Measurements from ENCODE around the gene PPIL3. TPM values are rescaled to one million over a fixed set of nuclear protein-coding genes. Genes with fewer than 3 reads are reported as not detected.
"Not testable (repeated sequence)": the region's sequence is repeated elsewhere in the genome, so short reads cannot be mapped to it uniquely, and the experiment has no call there.

PPIL3 gene
- total RNA-seq, 1 donor from 2014 or later = 44.9 TPM

GRCh38 chr2:200913654-200914053, 24.8 kb upstream of the PPIL3 start:
- Mint-ChIP-seq H3K4me1 (ENCODE audit: low read depth, unreplicated experiment) (no peaks in the 10 kb centered on the region), H3K9me3 (ENCODE audit: unreplicated experiment) (no peaks in the 10 kb centered on the region), H3K27ac (ENCODE audit: unreplicated experiment) (no peak overlapping the region), H3K4me3 (ENCODE audit: unreplicated experiment) (no peak overlapping the region), H3K27me3 (ENCODE audit: unreplicated experiment) (no peaks in the 10 kb centered on the region), H3K36me3 (ENCODE audit: unreplicated experiment) (no peaks in the 10 kb centered on the region)
- no peak for DNase-seq
- TF ChIP-seq CTCF (IDR thresholded peaks at IDR 0.05; ENCODE audit: partially characterized antibody, unreplicated experiment) = no peak

- Mint-ChIP-seq H3K27ac (ENCODE audit: unreplicated experiment) (no peak overlapping the region), H3K4me1 (ENCODE audit: low read depth, unreplicated experiment) (no peaks in the 10 kb centered on the region), H3K36me3 (ENCODE audit: unreplicated experiment) (no peaks in the 10 kb centered on the region), H3K9me3 (ENCODE audit: unreplicated experiment) (no peaks in the 10 kb centered on the region), H3K4me3 (ENCODE audit: unreplicated experiment) (no peak overlapping the region), H3K27me3 (ENCODE audit: unreplicated experiment) (no peaks in the 10 kb centered on the region)
- no peak for DNase-seq
- no peak for TF ChIP-seq CTCF (IDR thresholded peaks at IDR 0.05; ENCODE audit: partially characterized antibody, unreplicated experiment)
Measured at GRCh38 chr2:200909958-200910357, 21.1 kb upstream of the PPIL3 start.

- peak; percentile 78 for DNase-seq
- Mint-ChIP-seq H3K4me3 (ENCODE audit: unreplicated experiment) (no peak overlapping the region), H3K4me1 (ENCODE audit: low read depth, unreplicated experiment) (no peaks in the 10 kb centered on the region), H3K27me3 (ENCODE audit: unreplicated experiment) (no peaks in the 10 kb centered on the region), H3K9me3 (ENCODE audit: unreplicated experiment) (no peaks in the 10 kb centered on the region), H3K27ac (ENCODE audit: unreplicated experiment) (no peak overlapping the region), H3K36me3 (ENCODE audit: unreplicated experiment) (no peaks in the 10 kb centered on the region)
- peak; percentile 41 for TF ChIP-seq CTCF (IDR thresholded peaks at IDR 0.05; ENCODE audit: partially characterized antibody, unreplicated experiment)
Measured at GRCh38 chr2:200905618-200906296, 16.9 kb upstream of the PPIL3 start.

- Mint-ChIP-seq H3K36me3 (ENCODE audit: unreplicated experiment) (no peaks in the 10 kb centered on the region), H3K4me1 (ENCODE audit: low read depth, unreplicated experiment) (no peaks in the 10 kb centered on the region), H3K27ac (ENCODE audit: unreplicated experiment) (no peak overlapping the region), H3K9me3 (ENCODE audit: unreplicated experiment) (no peaks in the 10 kb centered on the region), H3K4me3 (ENCODE audit: unreplicated experiment) (no peak overlapping the region), H3K27me3 (ENCODE audit: unreplicated experiment) (no peaks in the 10 kb centered on the region)
- TF ChIP-seq CTCF (IDR thresholded peaks at IDR 0.05; ENCODE audit: partially characterized antibody, unreplicated experiment) = peak; percentile 85
- DNase-seq = peak; percentile 56
Measured at GRCh38 chr2:200901459-200902072, 12.7 kb upstream of the PPIL3 start.

GRCh38 chr2:200899482-200899881, 10.6 kb upstream of the PPIL3 start:
- Mint-ChIP-seq H3K4me1 (ENCODE audit: low read depth, unreplicated experiment) (no peaks in the 10 kb centered on the region), H3K4me3 (ENCODE audit: unreplicated experiment) (no peak overlapping the region), H3K27ac (ENCODE audit: unreplicated experiment) (no peak overlapping the region), H3K27me3 (ENCODE audit: unreplicated experiment) (no peaks in the 10 kb centered on the region), H3K36me3 (ENCODE audit: unreplicated experiment) (no peaks in the 10 kb centered on the region), H3K9me3 (ENCODE audit: unreplicated experiment) (no peaks in the 10 kb centered on the region)
- no peak for TF ChIP-seq CTCF (IDR thresholded peaks at IDR 0.05; ENCODE audit: partially characterized antibody, unreplicated experiment)
- DNase-seq = no peak

GRCh38 chr2:200881715-200882249, 7.1 kb downstream of the PPIL3 start:
- H3K9me3 Mint-ChIP-seq (ENCODE audit: unreplicated experiment); H3K36me3 Mint-ChIP-seq (ENCODE audit: unreplicated experiment); H3K27ac Mint-ChIP-seq (ENCODE audit: unreplicated experiment); H3K27me3 Mint-ChIP-seq (ENCODE audit: unreplicated experiment); DNase-seq; H3K4me3 Mint-ChIP-seq (ENCODE audit: unreplicated experiment); H3K4me1 Mint-ChIP-seq (ENCODE audit: low read depth, unreplicated experiment): not testable (repeated sequence)

All from glutamatergic neuron (in vitro differentiated cells).